K562 (cell line): Measurements from ENCODE around the gene RNF212B.
"Not testable (repeated sequence)": the region's sequence is repeated elsewhere in the genome, so short reads cannot be mapped to it uniquely, and the experiment has no call there.

ENCODE experiments used
- EZH2 ChIP-seq: IDR thresholded peaks from 2 replicates; pipeline ENCODE4 v1.6.1; 2012; ENCODE audit warnings: low read depth, mild to moderate bottlenecking, inconsistent platforms, low read length, borderline replicate concordance
- FOSL1 ChIP-seq: fragments of 200-800 bp; sonication (Bioruptor generic); conservative IDR thresholded peaks from 2 replicates; pipeline ENCODE4 v1.6.1; 2016; ENCODE audit warnings: missing genetic modification characterization, missing compliant biosample characterization
- GABPA ChIP-seq: fragments of 200-800 bp; sonication (Bioruptor generic); conservative IDR thresholded peaks from 2 replicates; pipeline ENCODE4 v1.6.1; 2016; ENCODE audit warnings: low read depth, missing genetic modification characterization, missing compliant biosample characterization
- HDAC6 ChIP-seq: IDR thresholded peaks from 2 replicates; pipeline ENCODE4 v1.6.1; 2012; ENCODE audit warnings: low read depth, mild to moderate bottlenecking, control low read depth, inconsistent platforms, low read length, moderate library complexity
- MCM3 ChIP-seq: fragments of 450-650 bp; IDR thresholded peaks from 2 replicates; pipeline ENCODE4 v1.6.1; 2016
- MEF2D ChIP-seq: conservative IDR thresholded peaks from 2 replicates; pipeline ENCODE4 v1.6.1; 2016; ENCODE audit warnings: low read depth, missing genetic modification characterization, missing compliant biosample characterization
- TF ChIP-seq, protein P1 (sequence below): fragments of 250-450 bp; sonication (Bioruptor Pico); IDR thresholded peaks from 2 replicates; pipeline ENCODE4 v1.4.0; 2020; ENCODE audit warnings: mild to moderate bottlenecking, moderate library complexity
- TF ChIP-seq, protein P2 (sequence below), 3 experiments: IDR thresholded peaks in 2 of 3; conservative IDR thresholded peaks in 1 of 3; 2 replicates each; pipeline ENCODE4 v1.5.1; 2011 to 2012; ENCODE audit warnings: low read length in 3 of 3, mild to moderate bottlenecking in 3 of 3, control low read depth in 2 of 3, improper control_type of control experiment in 1 of 3, inconsistent platforms in 1 of 3, low read depth in 1 of 3, mixed read lengths in 1 of 3, moderate library complexity in 1 of 3; ENCODE audit not compliant: insufficient read depth in 2 of 3
- TF ChIP-seq, protein P3 (sequence below): fragments of 200-800 bp; sonication (Bioruptor generic); IDR thresholded peaks from 2 replicates; pipeline ENCODE4 v1.6.1; 2017; ENCODE audit warnings: missing genetic modification characterization, missing compliant biosample characterization

DNA sequence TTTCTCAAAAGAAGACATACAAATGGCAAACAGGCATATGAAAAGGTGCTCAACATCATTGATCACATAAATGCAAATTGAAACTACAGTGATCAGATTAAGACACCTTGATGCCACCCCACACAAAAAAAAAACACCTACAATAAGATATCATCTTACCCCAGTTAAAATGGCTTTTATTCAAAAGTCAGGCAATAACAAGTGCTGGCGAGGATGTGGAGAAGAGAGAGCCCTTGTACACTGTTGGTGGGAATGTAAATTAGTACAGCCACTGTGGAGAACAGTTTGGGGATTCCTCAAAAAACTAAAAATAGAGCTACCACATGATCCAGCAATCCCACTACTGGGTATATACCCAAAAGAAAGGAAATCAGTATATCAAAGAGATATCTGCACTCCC lies 12.8 kb upstream of the RNF212B start:
- TF ChIP-seq, protein P1, sequence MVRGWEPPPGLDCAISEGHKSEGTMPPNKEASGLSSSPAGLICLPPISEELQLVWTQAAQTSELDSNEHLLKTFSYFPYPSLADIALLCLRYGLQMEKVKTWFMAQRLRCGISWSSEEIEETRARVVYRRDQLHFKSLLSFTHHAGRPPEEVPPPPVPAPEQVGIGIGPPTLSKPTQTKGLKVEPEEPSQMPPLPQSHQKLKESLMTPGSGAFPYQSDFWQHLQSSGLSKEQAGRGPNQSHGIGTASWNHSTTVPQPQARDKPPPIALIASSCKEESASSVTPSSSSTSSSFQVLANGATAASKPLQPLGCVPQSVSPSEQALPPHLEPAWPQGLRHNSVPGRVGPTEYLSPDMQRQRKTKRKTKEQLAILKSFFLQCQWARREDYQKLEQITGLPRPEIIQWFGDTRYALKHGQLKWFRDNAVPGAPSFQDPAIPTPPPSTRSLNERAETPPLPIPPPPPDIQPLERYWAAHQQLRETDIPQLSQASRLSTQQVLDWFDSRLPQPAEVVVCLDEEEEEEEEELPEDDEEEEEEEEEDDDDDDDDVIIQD (CRISPR knock-in tag) = not testable (repeated sequence)
- TF ChIP-seq HDAC6; MCM3; MEF2D (tag); FOSL1; GABPA (tag); EZH2: not testable (repeated sequence)
- TF ChIP-seq, protein P2, sequence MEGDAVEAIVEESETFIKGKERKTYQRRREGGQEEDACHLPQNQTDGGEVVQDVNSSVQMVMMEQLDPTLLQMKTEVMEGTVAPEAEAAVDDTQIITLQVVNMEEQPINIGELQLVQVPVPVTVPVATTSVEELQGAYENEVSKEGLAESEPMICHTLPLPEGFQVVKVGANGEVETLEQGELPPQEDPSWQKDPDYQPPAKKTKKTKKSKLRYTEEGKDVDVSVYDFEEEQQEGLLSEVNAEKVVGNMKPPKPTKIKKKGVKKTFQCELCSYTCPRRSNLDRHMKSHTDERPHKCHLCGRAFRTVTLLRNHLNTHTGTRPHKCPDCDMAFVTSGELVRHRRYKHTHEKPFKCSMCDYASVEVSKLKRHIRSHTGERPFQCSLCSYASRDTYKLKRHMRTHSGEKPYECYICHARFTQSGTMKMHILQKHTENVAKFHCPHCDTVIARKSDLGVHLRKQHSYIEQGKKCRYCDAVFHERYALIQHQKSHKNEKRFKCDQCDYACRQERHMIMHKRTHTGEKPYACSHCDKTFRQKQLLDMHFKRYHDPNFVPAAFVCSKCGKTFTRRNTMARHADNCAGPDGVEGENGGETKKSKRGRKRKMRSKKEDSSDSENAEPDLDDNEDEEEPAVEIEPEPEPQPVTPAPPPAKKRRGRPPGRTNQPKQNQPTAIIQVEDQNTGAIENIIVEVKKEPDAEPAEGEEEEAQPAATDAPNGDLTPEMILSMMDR (IDR thresholded peaks at IDR 0.05 in 2 of 3, conservative IDR thresholded peaks at IDR 0.05 in 1 of 3; ENCODE audit: insufficient read depth in 2 of 3, low read depth in 1 of 3, low read length in 3 of 3) = not testable (repeated sequence)
- TF ChIP-seq, protein P3, sequence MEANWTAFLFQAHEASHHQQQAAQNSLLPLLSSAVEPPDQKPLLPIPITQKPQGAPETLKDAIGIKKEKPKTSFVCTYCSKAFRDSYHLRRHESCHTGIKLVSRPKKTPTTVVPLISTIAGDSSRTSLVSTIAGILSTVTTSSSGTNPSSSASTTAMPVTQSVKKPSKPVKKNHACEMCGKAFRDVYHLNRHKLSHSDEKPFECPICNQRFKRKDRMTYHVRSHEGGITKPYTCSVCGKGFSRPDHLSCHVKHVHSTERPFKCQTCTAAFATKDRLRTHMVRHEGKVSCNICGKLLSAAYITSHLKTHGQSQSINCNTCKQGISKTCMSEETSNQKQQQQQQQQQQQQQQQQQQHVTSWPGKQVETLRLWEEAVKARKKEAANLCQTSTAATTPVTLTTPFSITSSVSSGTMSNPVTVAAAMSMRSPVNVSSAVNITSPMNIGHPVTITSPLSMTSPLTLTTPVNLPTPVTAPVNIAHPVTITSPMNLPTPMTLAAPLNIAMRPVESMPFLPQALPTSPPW (CRISPR knock-in tag) = not testable (repeated sequence)
